Osteoblast (primary cell): ENCODE data around the gene ABCF2. TPM values are rescaled to one million over a fixed set of nuclear protein-coding genes. Genes with fewer than 3 reads are reported as not detected.

Source experiments
- DNase-seq: peaks from one replicate; pipeline ENCODE4 v3.0.0; 2011; ENCODE audit warnings: low spot score, mixed read lengths; ENCODE audit not compliant: insufficient read length; ENCODE audit errors: missing footprints
- H2AFZ ChIP-seq: 2 replicates; pipeline ENCODE4 v1.6.0; 2011; ENCODE audit warnings: mild to moderate bottlenecking, low read length
- H3K27ac ChIP-seq: 2 replicates; pipeline ENCODE4 v1.5.1; 2011; ENCODE audit warnings: mild to moderate bottlenecking, low read depth, low read length, moderate library complexity
- H3K27me3 ChIP-seq: 2 replicates; pipeline ENCODE4 v1.6.0; 2012; ENCODE audit warnings: mild to moderate bottlenecking, control low read depth, inconsistent platforms, low read length, moderate library complexity; ENCODE audit not compliant: insufficient read depth
- H3K36me3 ChIP-seq: 2 replicates; pipeline ENCODE4 v1.5.1; 2011; ENCODE audit warnings: mild to moderate bottlenecking, low read length, control low read depth, moderate library complexity; ENCODE audit not compliant: insufficient read depth
- H3K4me1 ChIP-seq: 2 replicates; pipeline ENCODE4 v1.5.1; 2011; ENCODE audit warnings: mild to moderate bottlenecking, low read length, control low read depth, moderate library complexity; ENCODE audit not compliant: insufficient read depth
- H3K4me2 ChIP-seq: 2 replicates; pipeline ENCODE4 v1.6.0; 2011; ENCODE audit warnings: mild to moderate bottlenecking, low read length; ENCODE audit not compliant: insufficient read depth
- H3K4me3 ChIP-seq: fragments of 200-600 bp; sonication (generic); 3 replicates; pipeline ENCODE4 v1.5.1; 2012; ENCODE audit warnings: mild to moderate bottlenecking, low read length, inconsistent platforms; ENCODE audit not compliant: insufficient read depth
- H3K79me2 ChIP-seq: 2 replicates; pipeline ENCODE4 v1.6.0; 2012; ENCODE audit warnings: mild to moderate bottlenecking, low read length, control low read depth, inconsistent platforms; ENCODE audit not compliant: insufficient read depth
- H3K9me3 ChIP-seq: 2 replicates; pipeline ENCODE4 v1.5.1; 2011; ENCODE audit warnings: low read depth, low read length, control low read depth
- H4K20me1 ChIP-seq: 2 replicates; pipeline ENCODE4 v1.6.0; 2012; ENCODE audit warnings: mild to moderate bottlenecking, low read length, control low read depth; ENCODE audit not compliant: insufficient read depth
- total RNA-seq: library from RNA; depleted of rRNA; stranded (reverse); fragments of >200 nt; gene quantifications from 2 replicates; pipeline ENCODE4 v1.2.3, GENCODE V29; 2012
- TF ChIP-seq, protein P1 (sequence below): IDR thresholded peaks from 2 replicates; pipeline ENCODE4 v1.5.1; 2011; ENCODE audit warnings: mild to moderate bottlenecking, low read depth, low read length, moderate library complexity; ENCODE audit errors: extremely low read depth

Gene ABCF2
- total RNA-seq, 1 donor = 65.9 TPM

- TF ChIP-seq, protein P1, sequence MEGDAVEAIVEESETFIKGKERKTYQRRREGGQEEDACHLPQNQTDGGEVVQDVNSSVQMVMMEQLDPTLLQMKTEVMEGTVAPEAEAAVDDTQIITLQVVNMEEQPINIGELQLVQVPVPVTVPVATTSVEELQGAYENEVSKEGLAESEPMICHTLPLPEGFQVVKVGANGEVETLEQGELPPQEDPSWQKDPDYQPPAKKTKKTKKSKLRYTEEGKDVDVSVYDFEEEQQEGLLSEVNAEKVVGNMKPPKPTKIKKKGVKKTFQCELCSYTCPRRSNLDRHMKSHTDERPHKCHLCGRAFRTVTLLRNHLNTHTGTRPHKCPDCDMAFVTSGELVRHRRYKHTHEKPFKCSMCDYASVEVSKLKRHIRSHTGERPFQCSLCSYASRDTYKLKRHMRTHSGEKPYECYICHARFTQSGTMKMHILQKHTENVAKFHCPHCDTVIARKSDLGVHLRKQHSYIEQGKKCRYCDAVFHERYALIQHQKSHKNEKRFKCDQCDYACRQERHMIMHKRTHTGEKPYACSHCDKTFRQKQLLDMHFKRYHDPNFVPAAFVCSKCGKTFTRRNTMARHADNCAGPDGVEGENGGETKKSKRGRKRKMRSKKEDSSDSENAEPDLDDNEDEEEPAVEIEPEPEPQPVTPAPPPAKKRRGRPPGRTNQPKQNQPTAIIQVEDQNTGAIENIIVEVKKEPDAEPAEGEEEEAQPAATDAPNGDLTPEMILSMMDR = no peak
- no peaks in the 10 kb centered on the region for H3K9me3 ChIP-seq
- no peaks in the 10 kb centered on the region for H3K4me1 ChIP-seq
- peaks cover 12% of the 10 kb centered on the region for H3K27me3 ChIP-seq
- peaks cover 28% of the 10 kb centered on the region for H3K36me3 ChIP-seq
- H2AFZ ChIP-seq = no peak overlapping the region
- DNase-seq = no peak
- H3K27ac ChIP-seq = no peak overlapping the region
- no peak overlapping the region for H3K4me3 ChIP-seq
- no peak overlapping the region for H3K4me2 ChIP-seq
- H3K79me2 ChIP-seq = no peaks in the 10 kb centered on the region
- H4K20me1 ChIP-seq = peaks cover 3% of the 10 kb centered on the region
Measured at GRCh38 chr7:151211155-151211772, 15.7 kb downstream of the ABCF2 start.

DNA sequence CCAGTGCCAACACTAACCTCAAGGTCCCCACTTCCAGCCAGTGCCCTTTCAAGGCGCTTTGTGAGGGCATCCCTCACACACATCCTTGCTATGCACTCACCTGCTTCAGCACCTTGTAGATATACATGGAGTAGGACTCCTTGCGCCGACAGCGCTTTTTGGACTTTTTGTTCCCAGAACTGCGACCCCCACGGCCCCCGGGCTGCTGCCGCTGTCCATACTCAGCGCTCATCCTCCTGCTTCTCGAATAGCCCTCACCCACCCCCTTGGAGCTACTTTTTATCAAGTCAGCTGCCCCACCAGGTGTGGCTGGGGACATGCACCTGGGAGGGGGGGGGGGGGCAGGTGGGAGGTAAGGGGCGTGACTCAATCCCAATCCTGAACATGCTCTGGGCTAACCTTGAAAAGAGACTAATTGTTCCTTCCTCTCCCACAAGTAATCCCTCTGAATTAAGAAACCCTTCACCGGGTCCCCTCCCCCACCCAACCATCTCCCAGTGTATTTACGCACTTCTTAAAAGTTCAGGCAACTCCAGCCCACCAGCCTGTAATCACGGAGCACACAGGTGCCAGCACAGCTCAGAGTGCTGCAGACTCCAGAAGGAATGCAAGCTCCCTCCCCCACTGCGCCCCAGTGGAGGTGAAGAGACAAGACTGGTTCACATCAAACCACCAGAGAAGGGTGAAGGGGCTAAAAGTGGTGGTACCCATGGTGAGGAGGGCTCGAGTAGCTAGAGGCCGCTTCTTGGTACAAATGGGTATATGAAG, 16.7 kb downstream of the ABCF2 start, which contains the start of gene H2BK1:
Gene H2BK1 (minus strand): TSS at position 402 of the 768 bp plus-strand sequence. CDS start 170 bp downstream, at position 232.
- Histone ChIP-seq H3K36me3 (peaks cover 18% of the 10 kb centered on the region), H3K27ac (no peak within 1 kb of the TSS), H3K79me2 (no peaks in the 10 kb centered on the region), H3K4me2 (no peak within 1 kb of the TSS), H3K4me3 (no peak within 1 kb of the TSS), H3K4me1 (no peaks in the 10 kb centered on the region), H4K20me1 (peaks cover 3% of the 10 kb centered on the region), H3K27me3 (peaks cover 21% of the 10 kb centered on the region), H3K9me3 (no peaks in the 10 kb centered on the region), H2AFZ (no peak within 1 kb of the TSS)
- TF ChIP-seq, protein P1 = no peak
- DNase-seq = peak; percentile 39

GRCh38 chr7:151209588-151209987, 17.4 kb downstream of the ABCF2 start:
- no peaks in the 10 kb centered on the region for H3K4me1 ChIP-seq
- DNase-seq = peak; percentile 68
- TF ChIP-seq, protein P1 = no peak
- peaks cover 3% of the 10 kb centered on the region for H4K20me1 ChIP-seq
- no peaks in the 10 kb centered on the region for H3K79me2 ChIP-seq
- H3K4me2 ChIP-seq = no peak overlapping the region
- peaks cover 27% of the 10 kb centered on the region for H3K27me3 ChIP-seq
- no peak overlapping the region for H3K27ac ChIP-seq
- H3K9me3 ChIP-seq = no peaks in the 10 kb centered on the region
- H3K36me3 ChIP-seq = peaks cover 11% of the 10 kb centered on the region
- H3K4me3 ChIP-seq = no peak overlapping the region
- H2AFZ ChIP-seq = no peak overlapping the region

DNA sequence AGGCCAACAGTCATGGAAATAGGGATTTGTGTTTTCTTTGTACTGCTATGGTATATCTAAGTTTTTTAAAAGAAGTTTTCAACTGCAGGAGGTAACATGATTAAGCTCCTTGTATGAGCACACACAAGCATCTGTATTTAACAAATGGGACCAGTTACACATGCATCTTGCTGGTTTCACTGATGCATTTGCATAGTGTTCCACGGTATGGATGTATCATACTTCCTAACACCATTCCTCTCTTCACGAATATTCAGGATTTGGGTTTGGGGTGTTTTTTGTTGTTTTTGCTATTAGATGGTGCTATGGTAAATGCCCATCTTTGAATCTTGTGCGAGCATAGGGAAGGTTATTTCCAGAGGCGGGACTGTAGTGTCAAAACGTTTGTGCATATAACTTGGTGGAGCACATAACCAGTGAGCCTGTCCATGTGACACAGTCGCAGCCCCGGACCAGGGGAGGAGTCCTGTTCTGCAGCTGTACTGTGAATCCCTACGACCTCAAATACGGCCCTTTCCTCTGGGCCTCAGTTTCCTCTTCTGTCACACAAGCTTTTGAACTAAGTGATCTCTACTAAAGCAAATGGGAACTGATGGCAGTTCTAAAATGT, 18.6 kb downstream of the ABCF2 start:
- no peak for DNase-seq
- H3K27me3 ChIP-seq = peaks cover 30% of the 10 kb centered on the region
- no peaks in the 10 kb centered on the region for H3K79me2 ChIP-seq
- no peak overlapping the region for H3K4me3 ChIP-seq
- H3K9me3 ChIP-seq = no peaks in the 10 kb centered on the region
- no peaks in the 10 kb centered on the region for H3K4me1 ChIP-seq
- no peak overlapping the region for H3K4me2 ChIP-seq
- peaks cover 4% of the 10 kb centered on the region for H3K36me3 ChIP-seq
- TF ChIP-seq, protein P1 = no peak
- no peak overlapping the region for H3K27ac ChIP-seq
- peaks cover 3% of the 10 kb centered on the region for H4K20me1 ChIP-seq
- no peak overlapping the region for H2AFZ ChIP-seq
